Measurements from ENCODE around the gene KRT32.
"Not testable (repeated sequence)": the region's sequence is repeated elsewhere in the genome, so short reads cannot be mapped to it uniquely, and the experiment has no call there.

KRT32 gene

GRCh38 chr17:41428591-41429291 is 38.4 kb downstream of the KRT32 start:
- DNase-seq (ENCODE audit: low spot score): no peak
- no peak for TF ChIP-seq CTCF (IDR thresholded peaks at IDR 0.05; ENCODE audit: extremely low read depth, insufficient read depth, missing control alignments)
- in situ Hi-C loops (cut with MboI; ENCODE audit: low pct_unique_long_range_greater_than_20kb, low sequenced_read_pairs, unreplicated experiment): no loop called here

- TF ChIP-seq CTCF (IDR thresholded peaks at IDR 0.05; ENCODE audit: extremely low read depth, insufficient read depth, missing control alignments): no peak
- in situ Hi-C loops (cut with MboI; ENCODE audit: low pct_unique_long_range_greater_than_20kb, low sequenced_read_pairs, unreplicated experiment): no loop called here
- no peak for DNase-seq (ENCODE audit: low spot score)
Observed at GRCh38 chr17:41424111-41424635, 43.0 kb downstream of the KRT32 start, which contains the start of gene KRT37. KRT37 (minus strand) TSS chr17:41424585; CDS start chr17:41424523, 62 bp downstream.

GRCh38 chr17:41422586-41422985 is 44.6 kb downstream of the KRT32 start:
- in situ Hi-C loops (cut with MboI; ENCODE audit: low pct_unique_long_range_greater_than_20kb, low sequenced_read_pairs, unreplicated experiment); DNase-seq (ENCODE audit: low spot score): not testable (repeated sequence)

GRCh38 chr17:41421617-41422016 is 45.6 kb downstream of the KRT32 start:
- DNase-seq (ENCODE audit: low spot score): no peak
- in situ Hi-C loops (cut with MboI; ENCODE audit: low pct_unique_long_range_greater_than_20kb, low sequenced_read_pairs, unreplicated experiment): no loop called here
- TF ChIP-seq CTCF (IDR thresholded peaks at IDR 0.05; ENCODE audit: extremely low read depth, insufficient read depth, missing control alignments): no peak

GRCh38 chr17:41421116-41421515 is 46.1 kb downstream of the KRT32 start:
- in situ Hi-C loops (cut with MboI; ENCODE audit: low pct_unique_long_range_greater_than_20kb, low sequenced_read_pairs, unreplicated experiment): no loop called here
- no peak for DNase-seq (ENCODE audit: low spot score)
- TF ChIP-seq CTCF (IDR thresholded peaks at IDR 0.05; ENCODE audit: extremely low read depth, insufficient read depth, missing control alignments): no peak

- no peak for DNase-seq (ENCODE audit: low spot score)
- in situ Hi-C loops (cut with MboI; ENCODE audit: low pct_unique_long_range_greater_than_20kb, low sequenced_read_pairs, unreplicated experiment): no loop called here
- TF ChIP-seq CTCF (IDR thresholded peaks at IDR 0.05; ENCODE audit: extremely low read depth, insufficient read depth, missing control alignments): no peak
Observed at GRCh38 chr17:41420134-41420533, 47.1 kb downstream of the KRT32 start.

GRCh38 chr17:41419716-41420115 is 47.5 kb downstream of the KRT32 start:
- no peak for DNase-seq (ENCODE audit: low spot score)
- no peak for TF ChIP-seq CTCF (IDR thresholded peaks at IDR 0.05; ENCODE audit: extremely low read depth, insufficient read depth, missing control alignments)
- in situ Hi-C loops (cut with MboI; ENCODE audit: low pct_unique_long_range_greater_than_20kb, low sequenced_read_pairs, unreplicated experiment): no loop called here
